Lung (tissue), 12 donors: ENCODE data around the gene FOXP3. TPM values are rescaled to one million over a fixed set of nuclear protein-coding genes. Genes with fewer than 3 reads are reported as not detected.

Experiments used
- ATAC-seq: fragments of 200-7000 bp; cut with Tn5 transposase; one replicate; pipeline ENCODE4 v1.9.1; 2020; ENCODE audit warnings: moderate number of reproducible peaks; ENCODE audit not compliant: insufficient read depth, low FRiP score
- DNase-seq, 3 donors: peaks; one replicate each; pipeline ENCODE4 v3.0.0-alpha.2; 2013 to 2017
- H3K27ac ChIP-seq, 2 donors: one replicate each; pipeline ENCODE4 v1.5.1; 2013; ENCODE audit warnings: mild to moderate bottlenecking in 2 of 2, moderate library complexity in 2 of 2, control low read depth in 1 of 2, inconsistent platforms in 1 of 2, low read depth in 1 of 2, low read length in 1 of 2
- H3K27me3 ChIP-seq, 3 donors: one replicate each; pipeline ENCODE4 v1.5.1; 2013; ENCODE audit warnings: low read length in 2 of 3; ENCODE audit not compliant: control insufficient read depth in 3 of 3, insufficient read depth in 3 of 3
- H3K36me3 ChIP-seq, 4 donors: one replicate each; pipeline ENCODE4 v1.5.1; 2013; ENCODE audit warnings: low read length in 4 of 4, mild to moderate bottlenecking in 1 of 4, moderate library complexity in 1 of 4; ENCODE audit not compliant: control insufficient read depth in 4 of 4, insufficient read depth in 4 of 4
- H3K4me1 ChIP-seq, 5 donors: one replicate each; pipeline ENCODE4 v1.5.1; 2013; ENCODE audit warnings: low read length in 5 of 5, mild to moderate bottlenecking in 2 of 5, moderate library complexity in 1 of 5; ENCODE audit not compliant: control insufficient read depth in 5 of 5, insufficient read depth in 5 of 5
- H3K4me3 ChIP-seq: one replicate; pipeline ENCODE4 v1.5.1; 2013; ENCODE audit warnings: mild to moderate bottlenecking, control low read depth, moderate library complexity
- H3K9ac ChIP-seq, 2 donors: one replicate each; pipeline ENCODE4 v1.5.1; 2013; ENCODE audit warnings: low read length in 2 of 2, control low read depth in 1 of 2; ENCODE audit not compliant: insufficient read depth in 1 of 2
- H3K9me3 ChIP-seq, 4 donors: one replicate each; pipeline ENCODE4 v1.5.1; 2013; ENCODE audit warnings: low read length in 3 of 4, mild to moderate bottlenecking in 1 of 4, moderate library complexity in 1 of 4; ENCODE audit not compliant: control insufficient read depth in 4 of 4, insufficient read depth in 3 of 4
- WGBS, 2 donors: extraction: QIAGEN DNeasy Blood & Tissue Kit; methylation state at CpG; one replicate each; pipeline ENCODE4 v1.1.7; 2013; 5-methylcytosine and 5-hydroxymethylcytosine counted together
- polyA plus RNA-seq, 2 donors: library from polyadenylated mRNA; stranded (reverse); fragments of 200-250 nt; gene quantifications; one replicate each; pipeline ENCODE4 v1.2.1, GENCODE V29; 2013
- total RNA-seq, 2 donors: library from RNA; depleted of rRNA in 1 of 2; stranded (reverse); fragments of >200 nt in 1 of 2; gene quantifications; one replicate each; pipeline ENCODE4 v1.2.1, GENCODE V29; 2014 to 2021
- TF ChIP-seq, protein P1 (sequence below): IDR thresholded peaks from 2 replicates; pipeline ENCODE4 v1.5.1; 2012; ENCODE audit warnings: mild to moderate bottlenecking; ENCODE audit errors: control extremely low read depth, extremely low read depth
- donor health status: control.
- donor health status: control.
- donor health status: Bipolar disorder and iron deficiency.
- donor health status: healthy.
- donor health status: DM: yes; HTN: yes; CAD: no.

FOXP3 gene
- total and polyA plus RNA-seq, 4 donors: 0.12 to 1.4 (median 0.48) TPM

DNA sequence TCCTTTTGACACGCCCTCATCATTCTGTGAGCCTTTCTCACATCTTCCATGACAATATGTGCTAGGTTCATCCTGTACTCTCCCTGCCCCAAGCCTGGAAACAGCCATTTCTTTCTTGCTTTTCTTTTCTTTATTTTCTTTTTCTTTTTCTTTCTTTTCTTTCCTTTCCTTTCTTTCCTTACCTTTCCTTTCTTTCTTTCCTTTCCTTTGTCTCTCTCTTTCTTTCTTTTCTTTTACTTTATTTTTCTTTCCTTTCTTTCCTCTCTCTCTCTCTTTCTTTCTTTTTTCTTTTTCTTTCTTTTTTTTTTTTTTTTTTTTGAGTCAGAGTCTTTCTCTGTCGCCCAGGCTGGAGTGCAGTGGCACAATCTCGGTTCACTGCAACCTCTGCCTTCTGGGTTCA is 19.7 kb upstream of the FOXP3 start:
- TF ChIP-seq, protein P1, sequence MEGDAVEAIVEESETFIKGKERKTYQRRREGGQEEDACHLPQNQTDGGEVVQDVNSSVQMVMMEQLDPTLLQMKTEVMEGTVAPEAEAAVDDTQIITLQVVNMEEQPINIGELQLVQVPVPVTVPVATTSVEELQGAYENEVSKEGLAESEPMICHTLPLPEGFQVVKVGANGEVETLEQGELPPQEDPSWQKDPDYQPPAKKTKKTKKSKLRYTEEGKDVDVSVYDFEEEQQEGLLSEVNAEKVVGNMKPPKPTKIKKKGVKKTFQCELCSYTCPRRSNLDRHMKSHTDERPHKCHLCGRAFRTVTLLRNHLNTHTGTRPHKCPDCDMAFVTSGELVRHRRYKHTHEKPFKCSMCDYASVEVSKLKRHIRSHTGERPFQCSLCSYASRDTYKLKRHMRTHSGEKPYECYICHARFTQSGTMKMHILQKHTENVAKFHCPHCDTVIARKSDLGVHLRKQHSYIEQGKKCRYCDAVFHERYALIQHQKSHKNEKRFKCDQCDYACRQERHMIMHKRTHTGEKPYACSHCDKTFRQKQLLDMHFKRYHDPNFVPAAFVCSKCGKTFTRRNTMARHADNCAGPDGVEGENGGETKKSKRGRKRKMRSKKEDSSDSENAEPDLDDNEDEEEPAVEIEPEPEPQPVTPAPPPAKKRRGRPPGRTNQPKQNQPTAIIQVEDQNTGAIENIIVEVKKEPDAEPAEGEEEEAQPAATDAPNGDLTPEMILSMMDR: no peak

DNA sequence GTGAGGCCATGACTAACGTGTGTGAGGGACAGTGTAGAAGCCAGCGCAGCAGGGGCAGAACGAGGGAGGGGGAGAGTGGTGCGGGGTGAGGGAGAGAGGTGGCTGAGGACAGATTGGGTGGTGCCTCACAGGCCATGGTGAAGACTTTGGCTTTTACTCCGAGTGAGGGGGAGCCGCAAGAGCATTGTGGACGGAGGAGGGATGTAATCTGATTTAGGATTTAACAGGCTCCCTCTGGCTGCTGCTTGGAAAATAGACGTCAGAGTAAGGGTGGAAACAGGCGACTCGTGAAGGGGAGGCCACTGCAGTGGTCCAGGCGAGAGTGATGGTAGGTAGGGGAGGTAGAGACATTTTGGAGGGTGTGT is 18.1 kb upstream of the FOXP3 start:
- Histone ChIP-seq H3K27me3 (no peaks in the 10 kb centered on the region), H3K9me3 (no peaks in the 10 kb centered on the region), H3K4me3 (no peak overlapping the region), H3K4me1 (no peaks in the 10 kb centered on the region), H3K9ac (no peak overlapping the region), H3K36me3 (no peaks in the 10 kb centered on the region), H3K27ac (no peak overlapping the region)
- TF ChIP-seq, protein P1: no peak
- DNase-seq (peak; percentile 40 to 62 (median 57)), ATAC-seq (no peak)
- WGBS, 2 donors: 49 to 75% methylated on average over 11 of the region's 11 CpGs

More for the DNA sequence above, 19.7 kb upstream of the FOXP3 start:
- Histone ChIP-seq H3K9ac (no peak overlapping the region), H3K36me3 (no peaks in the 10 kb centered on the region), H3K4me1 (no peaks in the 10 kb centered on the region), H3K27ac (no peak overlapping the region), H3K9me3 (no peaks in the 10 kb centered on the region), H3K27me3 (no peaks in the 10 kb centered on the region), H3K4me3 (no peak overlapping the region)
- ATAC-seq (no peak), DNase-seq (no peak)
- WGBS, 2 donors: 77 to 86% methylated on average over 1 to 3 of the region's 3 CpGs

DNA sequence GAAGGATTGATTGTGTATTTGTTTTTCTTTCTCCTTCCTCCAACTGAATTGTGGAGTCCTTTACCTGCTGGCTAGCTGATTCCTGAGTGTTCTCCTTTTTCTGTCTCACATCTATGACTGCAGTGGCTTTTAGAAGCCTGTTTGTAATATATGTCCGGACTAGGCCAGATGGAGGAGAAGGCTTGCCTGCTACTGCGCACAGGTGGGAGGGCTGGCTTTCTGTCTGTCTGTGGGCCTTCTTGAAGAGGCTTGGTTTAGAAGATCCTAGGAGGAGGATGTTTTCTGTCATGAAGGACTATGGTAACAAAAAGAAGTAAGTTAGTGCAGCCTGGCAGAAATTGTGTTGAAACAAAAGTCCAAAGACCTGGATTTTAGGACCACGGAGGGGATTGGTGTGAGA is 13.6 kb upstream of the FOXP3 start:
- Histone ChIP-seq H3K27ac (no peak overlapping the region), H3K9ac (no peak overlapping the region), H3K36me3 (no peaks in the 10 kb centered on the region), H3K4me3 (no peak overlapping the region), H3K27me3 (no peaks in the 10 kb centered on the region), H3K4me1 (peaks cover 0 to 3% (median 0%) of the 10 kb centered on the region in 5 donors), H3K9me3 (no peaks in the 10 kb centered on the region)
- WGBS, 2 donors: 91 to 92% methylated on average over 3 of the region's 3 CpGs
- no peak for DNase-seq
- ATAC-seq: no peak
- TF ChIP-seq, protein P1: no peak

DNA sequence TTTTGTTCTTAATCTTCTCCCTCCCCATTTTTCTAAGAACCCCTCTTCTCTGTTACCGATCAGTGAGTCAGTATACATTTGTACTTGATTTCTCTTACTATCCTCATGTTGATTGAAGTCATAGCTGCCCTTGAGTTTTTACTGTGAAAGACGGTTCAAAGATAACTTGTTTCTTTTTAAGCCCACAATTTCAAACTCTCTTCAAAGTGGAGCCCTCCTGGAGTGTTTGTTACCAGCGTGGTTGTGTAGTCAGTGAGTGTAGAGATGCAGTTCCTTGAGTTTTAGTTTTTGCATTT is 13.0 kb upstream of the FOXP3 start:
- ATAC-seq (no peak), DNase-seq (no peak)
- peaks cover 0 to 6% (median 0%) of the 10 kb centered on the region in 5 donors for H3K4me1 ChIP-seq
- no peak overlapping the region for H3K27ac ChIP-seq
- H3K36me3 ChIP-seq: no peaks in the 10 kb centered on the region
- no peak overlapping the region for H3K4me3 ChIP-seq
- no peaks in the 10 kb centered on the region for H3K9me3 ChIP-seq
- H3K27me3 ChIP-seq: no peaks in the 10 kb centered on the region
- 70 to 82% methylated on average over 3 of the region's 3 CpGs for WGBS, 2 donors
- TF ChIP-seq, protein P1: no peak
- H3K9ac ChIP-seq: no peak overlapping the region
